ENCODE data around the gene ALMS1.

DNA sequence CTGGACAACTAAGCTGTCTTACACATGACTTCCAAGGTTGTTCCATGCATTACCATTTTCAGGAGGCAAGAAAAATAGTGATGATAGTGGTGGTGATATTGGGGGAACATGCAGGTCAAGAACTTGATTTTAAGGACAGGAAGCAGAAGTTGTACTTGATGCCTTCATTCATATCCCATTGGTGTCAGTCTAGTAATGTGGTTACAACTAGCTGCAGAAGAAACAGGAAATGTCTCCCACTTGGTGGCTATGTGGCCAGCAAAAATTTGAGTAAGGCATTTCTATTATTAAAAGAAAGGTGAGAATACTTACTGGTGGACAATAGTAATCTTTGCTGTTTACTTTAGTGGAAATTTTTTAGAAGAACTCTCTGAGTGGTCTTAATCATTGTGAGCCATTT, 103.4 kb downstream of the ALMS1 start:
- TF ChIP-seq, protein P1, sequence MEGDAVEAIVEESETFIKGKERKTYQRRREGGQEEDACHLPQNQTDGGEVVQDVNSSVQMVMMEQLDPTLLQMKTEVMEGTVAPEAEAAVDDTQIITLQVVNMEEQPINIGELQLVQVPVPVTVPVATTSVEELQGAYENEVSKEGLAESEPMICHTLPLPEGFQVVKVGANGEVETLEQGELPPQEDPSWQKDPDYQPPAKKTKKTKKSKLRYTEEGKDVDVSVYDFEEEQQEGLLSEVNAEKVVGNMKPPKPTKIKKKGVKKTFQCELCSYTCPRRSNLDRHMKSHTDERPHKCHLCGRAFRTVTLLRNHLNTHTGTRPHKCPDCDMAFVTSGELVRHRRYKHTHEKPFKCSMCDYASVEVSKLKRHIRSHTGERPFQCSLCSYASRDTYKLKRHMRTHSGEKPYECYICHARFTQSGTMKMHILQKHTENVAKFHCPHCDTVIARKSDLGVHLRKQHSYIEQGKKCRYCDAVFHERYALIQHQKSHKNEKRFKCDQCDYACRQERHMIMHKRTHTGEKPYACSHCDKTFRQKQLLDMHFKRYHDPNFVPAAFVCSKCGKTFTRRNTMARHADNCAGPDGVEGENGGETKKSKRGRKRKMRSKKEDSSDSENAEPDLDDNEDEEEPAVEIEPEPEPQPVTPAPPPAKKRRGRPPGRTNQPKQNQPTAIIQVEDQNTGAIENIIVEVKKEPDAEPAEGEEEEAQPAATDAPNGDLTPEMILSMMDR (IDR thresholded peaks at IDR 0.05), result no peak
- TF ChIP-seq POLR2A (IDR thresholded peaks at IDR 0.05), result no peak
